Keratinocyte (primary cell): ENCODE results near the gene RCSD1. TPM values are rescaled to one million over a fixed set of nuclear protein-coding genes. Genes with fewer than 3 reads are reported as not detected.

Source experiments
- DNase-seq: peaks from one replicate; pipeline ENCODE4 v3.0.0-alpha.2; 2011; ENCODE audit warnings: low read depth, missing footprints, low spot score
- FAIRE-seq: peaks from 2 replicates; lab custom pipeline; 2011; peaks lifted over from hg19 to GRCh38; lab: Jason Lieb, UNC
- H2AFZ ChIP-seq: 2 replicates; pipeline ENCODE4 v1.6.0; 2012; ENCODE audit warnings: low read length, control low read depth, inconsistent platforms; ENCODE audit not compliant: control insufficient read depth
- H3K27ac ChIP-seq: 2 replicates; pipeline ENCODE4 v1.5.1; 2011; ENCODE audit warnings: low read length; ENCODE audit not compliant: control insufficient read depth, insufficient read depth
- H3K27me3 ChIP-seq: 3 replicates; pipeline ENCODE4 v1.6.0; 2011; ENCODE audit warnings: low read length; ENCODE audit not compliant: control insufficient read depth, insufficient read depth; ENCODE audit errors: extremely low read depth
- H3K36me3 ChIP-seq, 2 experiments: 2 replicates in 1 of 2; 3 replicates in 1 of 2; pipeline ENCODE4 v1.5.1; 2011; ENCODE audit warnings: low read length in 2 of 2, mild to moderate bottlenecking in 1 of 2; ENCODE audit not compliant: control insufficient read depth in 2 of 2, insufficient read depth in 2 of 2; ENCODE audit errors: extremely low read depth in 1 of 2
- H3K4me1 ChIP-seq: 3 replicates; pipeline ENCODE4 v1.5.1; 2011; ENCODE audit warnings: low read length; ENCODE audit not compliant: control insufficient read depth, insufficient read depth; ENCODE audit errors: extremely low read depth
- H3K4me2 ChIP-seq: 3 replicates; pipeline ENCODE4 v1.6.0; 2011; ENCODE audit warnings: low read depth, low read length; ENCODE audit not compliant: control insufficient read depth, insufficient read depth; ENCODE audit errors: extremely low read depth
- H3K4me3 ChIP-seq, 3 experiments: fragments of 200-600 bp in 1 of 3; sonication (generic) in 1 of 3; 2 replicates in 2 of 3; 3 replicates in 1 of 3; pipeline ENCODE4 v1.5.1; 2011 to 2016; ENCODE audit warnings: low read length in 3 of 3, mild to moderate bottlenecking in 3 of 3, control low read depth in 2 of 3, inconsistent platforms in 1 of 3, low read depth in 1 of 3, mixed read lengths in 1 of 3, mixed run types in 1 of 3, moderate library complexity in 1 of 3; ENCODE audit not compliant: control insufficient read depth in 2 of 3, insufficient read depth in 2 of 3; ENCODE audit errors: extremely low read depth in 1 of 3
- H3K79me2 ChIP-seq: 2 replicates; pipeline ENCODE4 v1.6.0; 2012; ENCODE audit warnings: low read length; ENCODE audit not compliant: control insufficient read depth, insufficient read depth
- H3K9ac ChIP-seq: 3 replicates; pipeline ENCODE4 v1.6.0; 2011; ENCODE audit warnings: low read length; ENCODE audit not compliant: control insufficient read depth, insufficient read depth; ENCODE audit errors: extremely low read depth
- H3K9me1 ChIP-seq: 3 replicates; pipeline ENCODE4 v1.6.0; 2011; ENCODE audit warnings: low read length; ENCODE audit not compliant: control insufficient read depth, insufficient read depth; ENCODE audit errors: extremely low read depth
- H3K9me3 ChIP-seq: 2 replicates; pipeline ENCODE4 v1.5.1; 2012; ENCODE audit warnings: low read depth, low read length; ENCODE audit not compliant: control insufficient read depth
- H4K20me1 ChIP-seq: 3 replicates; pipeline ENCODE4 v1.6.0; 2011; ENCODE audit warnings: low read length; ENCODE audit not compliant: control insufficient read depth, insufficient read depth; ENCODE audit errors: extremely low read depth
- EZH2 ChIP-seq: IDR thresholded peaks from one replicate; pipeline ENCODE4 v1.6.1; 2012; ENCODE audit warnings: inconsistent platforms, mild to moderate bottlenecking, low read length, moderate library complexity
- dilution Hi-C: fragments of 300-500 bp; cut with MboI; formaldehyde crosslinking; loops from one replicate; pipeline ENCODE4 v1.7.0; 2020; ENCODE audit warnings: low sequenced_read_pairs; ENCODE audit not compliant: extremely low pct_ligation_motif_present
- polyA plus RNA-seq, 5 experiments: library from polyadenylated mRNA; depleted of rRNA in 3 of 5; stranded (reverse) in 3 of 5; stranded (forward) in 1 of 5; unstranded in 1 of 5; fragments of >200 nt; gene quantifications; 1 replicate in 1 of 5; 2 replicates in 3 of 5; 3 replicates in 1 of 5; pipeline versions ENCODE4 v1.2.1 to v1.2.3, GENCODE V29; 2011 to 2012; ENCODE audit warnings: missing spikeins in 2 of 5, low read depth in 1 of 5, low replicate concordance in 1 of 5
- TF ChIP-seq, protein P1 (sequence below), 3 experiments: IDR thresholded peaks in 1 of 3; conservative IDR thresholded peaks in 1 of 3; optimal IDR thresholded peaks in 1 of 3; 2 replicates in 2 of 3; 3 replicates in 1 of 3; pipeline versions ENCODE3 to v1.5.1; 2011; ENCODE audit warnings: low read length in 3 of 3, mild to moderate bottlenecking in 3 of 3, moderate library complexity in 2 of 3, control low read depth in 1 of 3, inconsistent platforms in 1 of 3; ENCODE audit not compliant: insufficient read depth in 2 of 3; ENCODE audit errors: extremely low read depth in 1 of 3

RCSD1 gene
- polyA plus RNA-seq, 1 donor (not counting 4 experiments of a cell fraction or from before 2014, with no cell fraction given): 0.03 TPM

DNA sequence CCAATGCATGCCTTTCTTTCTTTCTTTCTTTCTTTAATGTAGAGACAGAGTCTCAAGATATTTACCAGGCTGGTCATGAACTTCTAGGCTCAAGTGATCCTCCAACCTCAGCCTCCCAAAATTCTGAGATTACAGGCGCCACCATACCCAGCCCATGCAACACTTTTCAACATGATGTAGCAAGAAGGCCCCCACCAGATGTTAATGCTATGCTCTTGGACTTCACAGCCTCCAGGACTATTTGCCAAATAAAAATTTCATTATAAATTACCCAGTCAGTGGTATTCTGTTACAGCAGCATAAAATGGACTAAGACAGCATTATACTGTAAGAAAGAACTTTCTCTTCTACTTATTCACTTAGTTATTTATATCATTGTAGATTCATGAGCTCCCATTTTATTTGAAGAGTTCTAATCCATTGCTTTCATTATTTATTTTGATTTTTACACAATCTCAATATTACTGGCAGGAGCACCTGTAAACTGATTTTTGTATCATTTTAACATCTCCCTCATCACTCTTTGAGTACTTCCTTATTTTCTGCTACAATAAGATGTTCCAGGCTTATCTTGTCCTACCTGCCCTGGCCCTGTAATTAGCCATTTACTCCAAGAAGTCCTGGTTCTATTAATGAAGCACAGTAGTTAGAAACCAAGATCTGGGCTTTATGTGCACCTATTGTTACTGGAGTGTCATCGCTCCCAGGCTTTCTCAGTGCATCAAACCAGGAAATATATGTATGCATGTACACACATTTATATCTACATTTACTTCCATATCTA, 4.8 kb upstream of the RCSD1 start:
- H3K27ac ChIP-seq: no peak overlapping the region
- no peak overlapping the region for H2AFZ ChIP-seq
- no peaks in the 10 kb centered on the region for H3K36me3 ChIP-seq
- H3K9me3 ChIP-seq: no peaks in the 10 kb centered on the region
- peaks cover 7% of the 10 kb centered on the region for H3K27me3 ChIP-seq
- no peaks in the 10 kb centered on the region for H3K79me2 ChIP-seq
- FAIRE-seq (no peak), DNase-seq (no peak)
- dilution Hi-C loops: no loop called here
- no peak overlapping the region for H3K4me3 ChIP-seq
- H4K20me1 ChIP-seq: no peaks in the 10 kb centered on the region
- no peak overlapping the region for H3K9ac ChIP-seq
- no peak overlapping the region for H3K4me2 ChIP-seq
- H3K9me1 ChIP-seq: no peaks in the 10 kb centered on the region
- peaks cover under 1% of the 10 kb centered on the region for H3K4me1 ChIP-seq
- TF ChIP-seq EZH2: no peak
- TF ChIP-seq, protein P1, sequence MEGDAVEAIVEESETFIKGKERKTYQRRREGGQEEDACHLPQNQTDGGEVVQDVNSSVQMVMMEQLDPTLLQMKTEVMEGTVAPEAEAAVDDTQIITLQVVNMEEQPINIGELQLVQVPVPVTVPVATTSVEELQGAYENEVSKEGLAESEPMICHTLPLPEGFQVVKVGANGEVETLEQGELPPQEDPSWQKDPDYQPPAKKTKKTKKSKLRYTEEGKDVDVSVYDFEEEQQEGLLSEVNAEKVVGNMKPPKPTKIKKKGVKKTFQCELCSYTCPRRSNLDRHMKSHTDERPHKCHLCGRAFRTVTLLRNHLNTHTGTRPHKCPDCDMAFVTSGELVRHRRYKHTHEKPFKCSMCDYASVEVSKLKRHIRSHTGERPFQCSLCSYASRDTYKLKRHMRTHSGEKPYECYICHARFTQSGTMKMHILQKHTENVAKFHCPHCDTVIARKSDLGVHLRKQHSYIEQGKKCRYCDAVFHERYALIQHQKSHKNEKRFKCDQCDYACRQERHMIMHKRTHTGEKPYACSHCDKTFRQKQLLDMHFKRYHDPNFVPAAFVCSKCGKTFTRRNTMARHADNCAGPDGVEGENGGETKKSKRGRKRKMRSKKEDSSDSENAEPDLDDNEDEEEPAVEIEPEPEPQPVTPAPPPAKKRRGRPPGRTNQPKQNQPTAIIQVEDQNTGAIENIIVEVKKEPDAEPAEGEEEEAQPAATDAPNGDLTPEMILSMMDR (optimal IDR thresholded peaks at IDR 0.05 in 1 of 3, IDR thresholded peaks at IDR 0.05 in 1 of 3, conservative IDR thresholded peaks at IDR 0.05 in 1 of 3; ENCODE audit: extremely low read depth in 1 of 3, insufficient read depth in 2 of 3, low read length in 3 of 3): no peak

DNA sequence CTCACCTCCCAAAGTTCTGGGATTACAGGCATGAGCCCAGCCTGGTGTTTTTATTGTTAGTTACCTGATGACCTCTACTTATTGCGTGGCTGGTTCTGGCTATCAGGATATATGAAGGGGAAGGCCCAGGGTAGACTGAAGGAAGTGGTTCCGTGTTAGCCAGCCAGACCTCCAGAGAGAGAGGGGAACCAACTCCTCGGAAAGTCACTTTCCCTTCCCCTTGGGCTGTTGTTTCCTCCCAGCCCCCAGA, 2.5 kb upstream of the RCSD1 start:
- dilution Hi-C loops: no loop called here
- Histone ChIP-seq H3K36me3 (no peaks in the 10 kb centered on the region), H2AFZ (no peak overlapping the region), H3K4me1 (peaks cover 4% of the 10 kb centered on the region), H3K4me3 (no peak overlapping the region), H3K9ac (no peak overlapping the region), H3K9me3 (no peaks in the 10 kb centered on the region), H3K4me2 (no peak overlapping the region), H3K9me1 (no peaks in the 10 kb centered on the region), H3K27me3 (peaks cover 15% of the 10 kb centered on the region), H4K20me1 (no peaks in the 10 kb centered on the region), H3K79me2 (no peaks in the 10 kb centered on the region), H3K27ac (no peak overlapping the region)
- FAIRE-seq (no peak), DNase-seq (no peak)
- TF ChIP-seq, protein P1 (optimal IDR thresholded peaks at IDR 0.05 in 1 of 3, IDR thresholded peaks at IDR 0.05 in 1 of 3, conservative IDR thresholded peaks at IDR 0.05 in 1 of 3; ENCODE audit: extremely low read depth in 1 of 3, insufficient read depth in 2 of 3, low read length in 3 of 3): no peak
- no peak for TF ChIP-seq EZH2
